Neural progenitor cell (in vitro differentiated cells): ENCODE results near the gene FPR1. TPM values are rescaled to one million over a fixed set of nuclear protein-coding genes. Genes with fewer than 3 reads are reported as not detected.

Experiments used
- DNase-seq: peaks from one replicate; pipeline ENCODE4 v3.0.0-alpha.2; 2016; ENCODE audit warnings: low spot score
- H2AFZ ChIP-seq: fragments of 200-600 bp; sonication (generic); replicated peaks from 2 replicates; pipeline ENCODE4 v1.6.1; 2016; ENCODE audit warnings: antibody characterized with exemption
- H3F3A ChIP-seq: fragments of 200-600 bp; sonication (generic); 2 replicates; pipeline ENCODE4 v1.6.1; 2016; ENCODE audit warnings: antibody characterized with exemption, low read depth
- H3K27ac ChIP-seq: fragments of 200-600 bp; sonication (generic); 2 replicates; pipeline ENCODE4 v1.5.1; 2016; ENCODE audit warnings: mild to moderate bottlenecking
- H3K27me3 ChIP-seq: fragments of 200-600 bp; sonication (generic); 2 replicates; pipeline ENCODE4 v1.6.1; 2016; ENCODE audit warnings: mild to moderate bottlenecking, moderate library complexity
- H3K36me3 ChIP-seq: fragments of 200-600 bp; sonication (generic); 2 replicates; pipeline ENCODE4 v1.5.1; 2016
- H3K4me1 ChIP-seq: fragments of 200-600 bp; sonication (generic); 2 replicates; pipeline ENCODE4 v1.6.1; 2016; ENCODE audit warnings: mixed run types
- H3K4me2 ChIP-seq: fragments of 200-600 bp; sonication (generic); 2 replicates; pipeline ENCODE4 v1.6.1; 2016
- H3K4me3 ChIP-seq: fragments of 200-600 bp; sonication (generic); 2 replicates; pipeline ENCODE4 v1.5.1; 2016
- H3K79me2 ChIP-seq: fragments of 200-600 bp; sonication (generic); 2 replicates; pipeline ENCODE4 v1.6.1; 2016; ENCODE audit warnings: low read depth
- H3K9ac ChIP-seq: fragments of 200-600 bp; sonication (generic); 2 replicates; pipeline ENCODE4 v1.6.1; 2016
- H3K9me3 ChIP-seq: fragments of 200-600 bp; sonication (generic); 2 replicates; pipeline ENCODE4 v1.5.1; 2016; ENCODE audit warnings: low read depth
- H4K20me1 ChIP-seq: fragments of 200-600 bp; sonication (generic); 2 replicates; pipeline ENCODE4 v1.6.1; 2016; ENCODE audit warnings: low read depth
- H3K27ac Mint-ChIP-seq: 3 replicates; pipeline ENCODE4 v1.8.0; 2021; ENCODE audit warnings: mixed read lengths
- H3K27me3 Mint-ChIP-seq: 2 replicates; pipeline ENCODE4 v1.8.0; 2022; ENCODE audit warnings: low read depth, mild to moderate bottlenecking, inconsistent platforms, moderate library complexity, mixed read lengths; ENCODE audit not compliant: insufficient read depth
- H3K36me3 Mint-ChIP-seq: 3 replicates; pipeline ENCODE4 v1.8.0; 2021; ENCODE audit warnings: mixed read lengths
- H3K4me1 Mint-ChIP-seq: 3 replicates; pipeline ENCODE4 v1.8.0; 2021; ENCODE audit warnings: mixed read lengths
- H3K4me3 Mint-ChIP-seq: 3 replicates; pipeline ENCODE4 v1.8.0; 2021; ENCODE audit warnings: mild to moderate bottlenecking, moderate library complexity, mixed read lengths
- H3K9me3 Mint-ChIP-seq: 3 replicates; pipeline ENCODE4 v1.8.0; 2020; ENCODE audit warnings: mixed read lengths
- CTCF ChIP-seq: fragments of 200-600 bp; sonication (generic); IDR thresholded peaks from 2 replicates; pipeline ENCODE4 v1.5.1; 2017; ENCODE audit warnings: antibody characterized with exemption, mild to moderate bottlenecking
- EZH2 ChIP-seq: fragments of 200-600 bp; sonication (generic); IDR thresholded peaks from 2 replicates; pipeline ENCODE4 v1.6.1; 2017; ENCODE audit warnings: antibody characterized with exemption, mild to moderate bottlenecking, moderate library complexity
- EZH2phosphoT487 ChIP-seq: fragments of 200-600 bp; sonication (generic); IDR thresholded peaks from 2 replicates; pipeline ENCODE4 v1.6.1; 2017; ENCODE audit warnings: antibody characterized with exemption
- total RNA-seq: library from RNA; depleted of rRNA; stranded (reverse); fragments of >200 nt; gene quantifications from 2 replicates; pipeline ENCODE4 v1.2.3, GENCODE V29; 2015; ENCODE audit warnings: low replicate concordance

Gene FPR1
- total RNA-seq, 1 donor from 2014 or later: not detected

- no peak overlapping the region for H2AFZ ChIP-seq
- no peaks in the 10 kb centered on the region for H3K36me3 ChIP-seq
- H3K36me3 Mint-ChIP-seq: no peaks in the 10 kb centered on the region
- no peaks in the 10 kb centered on the region for H3K4me1 Mint-ChIP-seq
- H3K4me1 ChIP-seq: no peaks in the 10 kb centered on the region
- H3K4me3 ChIP-seq: no peak overlapping the region
- H3K27ac Mint-ChIP-seq: no peak overlapping the region
- H3K9me3 Mint-ChIP-seq: peaks cover 12% of the 10 kb centered on the region
- no peaks in the 10 kb centered on the region for H3K79me2 ChIP-seq
- no peak overlapping the region for H3K27ac ChIP-seq
- no peak overlapping the region for H3K4me2 ChIP-seq
- no peaks in the 10 kb centered on the region for H3F3A ChIP-seq
- H3K4me3 Mint-ChIP-seq: no peak overlapping the region
- no peaks in the 10 kb centered on the region for H3K27me3 ChIP-seq
- no peak overlapping the region for H3K9ac ChIP-seq
- DNase-seq: no peak
- no peak for TF ChIP-seq CTCF
- TF ChIP-seq EZH2: no peak
- TF ChIP-seq EZH2phosphoT487: no peak
- H3K9me3 ChIP-seq: peaks cover 4% of the 10 kb centered on the region
- H3K27me3 Mint-ChIP-seq: no peaks in the 10 kb centered on the region
- H4K20me1 ChIP-seq: no peaks in the 10 kb centered on the region
Measured at GRCh38 chr19:51743405-51743804, 8.3 kb downstream of the FPR1 start.

- H3K4me1 Mint-ChIP-seq: no peaks in the 10 kb centered on the region
- Histone ChIP-seq H3K36me3 (no peaks in the 10 kb centered on the region), H3F3A (no peaks in the 10 kb centered on the region), H4K20me1 (no peaks in the 10 kb centered on the region), H3K4me2 (no peak overlapping the region), H3K9ac (no peak overlapping the region), H2AFZ (no peak overlapping the region), H3K4me3 (no peak overlapping the region), H3K27ac (no peak overlapping the region), H3K4me1 (no peaks in the 10 kb centered on the region), H3K79me2 (no peaks in the 10 kb centered on the region), H3K9me3 (peaks cover 4% of the 10 kb centered on the region), H3K27me3 (no peaks in the 10 kb centered on the region)
- no peak overlapping the region for H3K4me3 Mint-ChIP-seq
- no peaks in the 10 kb centered on the region for H3K36me3 Mint-ChIP-seq
- no peak overlapping the region for H3K27ac Mint-ChIP-seq
- H3K27me3 Mint-ChIP-seq: no peaks in the 10 kb centered on the region
- TF ChIP-seq EZH2phosphoT487: no peak
- no peak for TF ChIP-seq CTCF
- TF ChIP-seq EZH2: no peak
- DNase-seq: no peak
- peaks cover 10% of the 10 kb centered on the region for H3K9me3 Mint-ChIP-seq
Measured at GRCh38 chr19:51742789-51743188, 8.9 kb downstream of the FPR1 start.

- H3K9me3 ChIP-seq: peaks cover 4% of the 10 kb centered on the region
- H3F3A ChIP-seq: no peaks in the 10 kb centered on the region
- no peaks in the 10 kb centered on the region for H3K36me3 ChIP-seq
- TF ChIP-seq EZH2phosphoT487: no peak
- TF ChIP-seq CTCF: no peak
- no peak for TF ChIP-seq EZH2
- H3K4me1 ChIP-seq: no peaks in the 10 kb centered on the region
- H3K79me2 ChIP-seq: no peaks in the 10 kb centered on the region
- no peak overlapping the region for H3K4me2 ChIP-seq
- H3K27me3 Mint-ChIP-seq: no peaks in the 10 kb centered on the region
- H3K27ac ChIP-seq: no peak overlapping the region
- no peak overlapping the region for H3K9ac ChIP-seq
- H3K27me3 ChIP-seq: no peaks in the 10 kb centered on the region
- no peaks in the 10 kb centered on the region for H3K36me3 Mint-ChIP-seq
- H3K4me3 ChIP-seq: no peak overlapping the region
- no peak overlapping the region for H3K27ac Mint-ChIP-seq
- no peaks in the 10 kb centered on the region for H4K20me1 ChIP-seq
- no peak for DNase-seq
- H3K9me3 Mint-ChIP-seq: peaks cover under 1% of the 10 kb centered on the region
- no peak overlapping the region for H3K4me3 Mint-ChIP-seq
- no peaks in the 10 kb centered on the region for H3K4me1 Mint-ChIP-seq
- H2AFZ ChIP-seq: no peak overlapping the region
Measured at GRCh38 chr19:51740356-51740755, 11.3 kb downstream of the FPR1 start.
